GM19455 (cell line): ENCODE results near the gene LRCH3.

Experiments used
- ATAC-seq: cut with Tn5 transposase; IDR thresholded peaks from one replicate; pipeline ENCODE4 v1.9.1; 2021; ENCODE audit not compliant: unreplicated experiment

The LRCH3 gene

GRCh38 chr3:197791113-197791891, at the start of gene LRCH3:
Gene LRCH3 (plus strand): TSS chr3:197791254. CDS start chr3:197791279, 25 bp downstream.
- peak; percentile 83 for ATAC-seq

- no peak for ATAC-seq
Observed at GRCh38 chr3:197742787-197743186, 48.3 kb upstream of the LRCH3 start.

- no peak for ATAC-seq
Observed at GRCh38 chr3:197746209-197746608, 44.8 kb upstream of the LRCH3 start.

GRCh38 chr3:197746801-197747237, 44.2 kb upstream of the LRCH3 start:
- no peak for ATAC-seq

GRCh38 chr3:197748597-197749314, 42.3 kb upstream of the LRCH3 start:
- ATAC-seq = no peak

GRCh38 chr3:197749315-197749600, 41.8 kb upstream of the LRCH3 start:
- peak; percentile 33 for ATAC-seq

GRCh38 chr3:197749601-197750395, 41.3 kb upstream of the LRCH3 start, which contains the start of gene FYTTD1:
Gene FYTTD1 (plus strand): TSS chr3:197749883. CDS start chr3:197749972, 89 bp downstream.
- ATAC-seq = peak; percentile 73

GRCh38 chr3:197750396-197750831, 40.6 kb upstream of the LRCH3 start:
- peak; percentile 43 for ATAC-seq

- ATAC-seq = no peak
Observed at GRCh38 chr3:197750858-197751737, 40.0 kb upstream of the LRCH3 start.

GRCh38 chr3:197752107-197752506, 38.9 kb upstream of the LRCH3 start:
- no peak for ATAC-seq

GRCh38 chr3:197753263-197753662, 37.8 kb upstream of the LRCH3 start:
- no peak for ATAC-seq

GRCh38 chr3:197756704-197757103, 34.4 kb upstream of the LRCH3 start:
- ATAC-seq = no peak

GRCh38 chr3:197758512-197758911, 32.5 kb upstream of the LRCH3 start:
- no peak for ATAC-seq

- ATAC-seq = no peak
Observed at GRCh38 chr3:197761784-197762183, 29.3 kb upstream of the LRCH3 start.

GRCh38 chr3:197775317-197775716, 15.7 kb upstream of the LRCH3 start:
- no peak for ATAC-seq

- no peak for ATAC-seq
Observed at GRCh38 chr3:197782230-197782629, 8.8 kb upstream of the LRCH3 start.

- no peak for ATAC-seq
Observed at GRCh38 chr3:197784019-197784585, 7.0 kb upstream of the LRCH3 start.

- ATAC-seq = no peak
Observed at GRCh38 chr3:197787412-197787811, 3.6 kb upstream of the LRCH3 start.

GRCh38 chr3:197789309-197789708, 1.7 kb upstream of the LRCH3 start:
- ATAC-seq = no peak

- no peak for ATAC-seq
Observed at GRCh38 chr3:197790033-197790432, 1.0 kb upstream of the LRCH3 start.
